HG03025 (cell line): Measurements from ENCODE around the gene SOX10.

Source experiments
- ATAC-seq: cut with Tn5 transposase; IDR thresholded peaks from one replicate; pipeline ENCODE4 v1.9.1; 2021; ENCODE audit warnings: mild to moderate bottlenecking, moderate library complexity; ENCODE audit not compliant: unreplicated experiment, low FRiP score

SOX10 gene

DNA sequence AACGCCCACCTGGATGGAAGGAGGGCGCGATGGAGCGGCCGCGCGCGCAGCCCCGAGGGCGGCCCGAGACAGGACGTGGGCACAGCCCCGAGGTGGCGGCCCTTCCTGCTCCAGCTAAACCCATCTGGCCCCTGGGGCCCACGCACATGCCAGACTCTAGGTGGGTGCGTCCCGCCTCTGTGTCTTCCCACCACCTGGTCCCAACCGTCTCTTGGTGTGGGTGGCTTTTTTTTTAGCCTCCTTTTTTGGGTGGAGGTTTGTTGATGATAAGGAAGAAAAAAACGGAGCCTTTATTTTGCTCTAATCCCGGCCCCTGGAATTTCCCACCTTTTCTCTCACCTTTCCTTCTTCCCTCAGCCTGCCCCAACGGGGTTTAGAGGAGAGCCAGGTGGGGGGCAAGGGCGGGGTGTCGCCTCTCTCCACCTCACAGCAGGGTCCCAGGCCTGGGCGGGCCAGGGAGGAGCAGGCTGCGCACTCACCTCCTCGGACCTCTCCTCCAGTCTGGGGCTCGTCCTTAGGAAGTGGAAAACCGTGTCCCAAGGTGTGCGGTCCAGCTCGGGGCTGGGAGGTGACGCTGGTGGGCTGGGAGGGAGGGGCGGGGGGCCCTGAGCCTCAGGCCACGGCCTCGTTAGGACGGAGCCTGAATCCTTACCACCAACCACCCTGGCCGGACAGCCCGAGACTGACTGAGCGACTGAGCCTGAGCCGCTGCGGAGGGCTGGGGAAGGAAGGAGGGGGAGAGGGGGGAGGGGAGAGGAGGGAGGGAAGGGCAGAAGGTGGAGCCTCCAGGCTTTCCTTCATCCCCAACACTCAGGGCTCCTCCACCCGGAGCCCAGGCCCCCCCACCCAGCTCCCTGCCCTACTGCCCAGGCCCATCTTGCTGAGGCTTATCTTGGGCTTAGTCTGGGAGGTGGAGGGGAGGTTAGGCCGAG, at the start of gene SOX10:
Gene SOX10 (minus strand): TSS at position 696 of the 932 bp plus-strand sequence. CDS start 771 bp downstream, outside the sequence.
- ATAC-seq: no peak

DNA sequence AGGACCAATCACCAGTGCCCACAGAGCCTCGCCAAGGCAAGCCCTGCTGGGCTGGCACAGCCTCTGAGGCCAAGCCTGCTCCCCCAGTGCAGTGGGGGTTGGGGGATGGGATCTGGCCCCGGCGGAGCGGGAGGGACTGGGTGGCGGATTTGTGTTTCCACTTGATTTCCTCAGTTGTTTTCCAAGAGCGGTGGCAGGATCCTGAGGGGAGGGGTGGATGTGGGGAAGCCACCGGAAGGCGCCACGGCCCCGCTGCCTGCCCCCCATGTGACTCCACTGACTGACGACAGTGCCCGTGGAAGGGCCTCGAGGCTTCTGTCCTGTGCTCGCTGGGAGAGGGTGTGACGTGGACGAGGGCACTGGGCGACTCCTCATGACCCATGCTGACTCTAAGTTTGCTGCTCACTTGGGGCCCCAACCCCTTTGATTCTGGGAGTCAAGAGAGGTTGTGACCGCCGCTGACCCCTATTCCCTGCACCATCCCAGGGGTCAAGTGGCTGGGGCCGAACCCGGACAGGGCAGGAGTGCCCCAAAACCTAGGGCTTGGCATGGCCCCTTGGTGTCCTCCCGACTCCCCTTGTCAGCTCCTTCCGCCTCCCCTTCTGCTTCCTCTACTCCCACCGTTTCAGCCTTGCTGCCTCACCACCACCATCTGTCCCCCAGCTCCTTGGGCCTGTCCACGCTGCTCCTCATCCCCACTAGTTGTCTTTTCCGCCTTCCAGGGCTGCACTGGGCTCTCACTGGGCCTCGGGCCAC, 49.3 kb upstream of the SOX10 start:
- ATAC-seq: no peak

DNA sequence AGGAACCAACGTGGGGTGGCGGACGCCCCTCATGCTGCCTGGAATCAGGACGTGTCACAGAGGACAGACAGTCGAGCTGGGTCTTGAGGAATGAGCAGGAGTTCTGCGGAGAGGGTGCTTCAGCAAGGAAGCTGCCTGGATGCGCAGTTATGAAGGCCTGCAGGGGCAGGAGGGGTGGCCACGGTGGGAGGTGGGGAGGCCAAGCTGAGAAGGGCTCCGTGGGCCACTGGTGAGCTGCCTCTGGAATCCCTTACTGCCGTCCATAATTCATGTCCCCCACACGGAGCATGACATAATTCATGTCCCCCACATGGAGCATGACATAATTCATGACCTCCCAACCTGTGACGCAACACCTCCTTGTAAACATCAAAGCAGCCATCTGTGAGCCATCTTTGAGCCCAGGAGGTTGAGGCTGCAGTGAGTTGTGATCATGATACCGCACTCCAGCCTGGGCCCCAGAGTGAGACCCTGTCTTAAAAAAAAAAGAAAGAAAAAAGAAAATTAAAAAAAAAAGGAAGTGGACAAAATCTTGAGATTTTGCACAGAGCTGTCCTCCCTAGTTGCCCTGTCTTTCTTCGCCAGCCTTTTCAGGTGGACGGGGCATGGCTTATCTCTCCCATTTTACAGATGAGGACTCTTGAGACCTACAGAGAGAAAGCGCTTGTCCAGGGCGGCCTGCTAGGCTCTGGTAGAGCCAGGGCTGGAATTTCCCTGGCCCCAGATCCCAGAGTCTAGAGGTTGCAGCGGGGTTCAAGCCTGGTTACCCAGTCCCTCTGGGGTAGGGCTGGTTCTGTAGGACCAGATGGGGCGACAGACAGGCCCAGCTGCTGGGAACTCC, 48.5 kb upstream of the SOX10 start:
- no peak for ATAC-seq

DNA sequence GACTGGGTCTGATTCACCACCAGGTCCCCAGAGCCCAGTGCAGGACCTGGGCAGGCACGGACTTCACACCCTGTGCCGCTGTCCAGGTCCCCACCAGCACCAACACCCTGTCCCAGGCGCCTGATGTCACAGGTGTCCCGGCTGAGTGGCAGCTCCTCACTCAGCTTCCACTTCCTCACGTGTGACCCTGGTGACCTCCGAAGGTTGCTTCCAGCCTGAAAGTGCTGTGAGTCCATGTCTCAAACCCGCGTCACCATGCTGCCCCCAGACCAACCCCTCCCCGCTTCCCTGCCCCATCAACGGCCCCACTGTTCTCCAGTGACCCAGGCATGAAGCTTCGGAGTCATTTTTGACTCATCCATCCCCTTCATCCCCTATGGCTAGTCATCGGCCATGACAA, 47.1 kb upstream of the SOX10 start:
- ATAC-seq: no peak

DNA sequence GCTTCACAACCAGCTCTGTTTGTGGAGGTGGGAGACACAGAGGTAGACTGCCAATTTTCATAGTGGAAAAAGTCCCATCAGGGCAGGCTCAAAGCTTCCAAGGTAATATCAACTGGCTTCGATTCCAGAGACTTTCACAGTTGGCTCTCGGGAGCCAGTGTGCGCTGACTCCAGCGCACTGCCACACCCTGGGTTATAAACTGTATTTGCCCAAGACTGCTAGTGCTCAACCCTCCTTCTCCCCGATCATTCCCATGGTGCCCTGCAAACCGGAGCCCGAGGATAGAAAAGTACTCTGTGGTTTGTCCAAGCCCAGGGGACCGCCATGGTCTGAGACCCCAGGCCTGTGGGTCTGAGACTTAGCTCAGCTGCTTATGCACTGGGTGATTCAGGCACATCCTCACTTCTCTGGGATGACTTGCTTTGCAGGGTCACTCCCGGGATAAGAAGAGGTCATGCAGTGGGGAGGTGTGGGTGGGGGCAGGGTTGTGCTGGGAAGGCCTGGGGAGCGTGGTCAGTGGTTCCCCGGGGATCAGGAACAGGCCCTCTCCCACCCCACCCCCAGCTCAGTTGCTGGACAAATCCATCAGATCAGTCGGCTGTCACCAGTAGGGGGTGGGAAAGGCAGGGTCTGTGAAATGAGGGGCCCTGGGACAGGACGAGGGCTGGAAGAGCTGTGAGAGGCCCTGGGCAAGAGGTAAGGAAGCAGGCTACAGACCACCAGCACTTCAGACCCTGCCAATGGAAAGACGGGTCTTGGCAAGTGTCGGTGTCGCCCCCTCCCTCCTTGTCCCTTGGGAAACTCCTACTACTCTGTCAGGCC, 46.2 kb upstream of the SOX10 start:
- no peak for ATAC-seq

DNA sequence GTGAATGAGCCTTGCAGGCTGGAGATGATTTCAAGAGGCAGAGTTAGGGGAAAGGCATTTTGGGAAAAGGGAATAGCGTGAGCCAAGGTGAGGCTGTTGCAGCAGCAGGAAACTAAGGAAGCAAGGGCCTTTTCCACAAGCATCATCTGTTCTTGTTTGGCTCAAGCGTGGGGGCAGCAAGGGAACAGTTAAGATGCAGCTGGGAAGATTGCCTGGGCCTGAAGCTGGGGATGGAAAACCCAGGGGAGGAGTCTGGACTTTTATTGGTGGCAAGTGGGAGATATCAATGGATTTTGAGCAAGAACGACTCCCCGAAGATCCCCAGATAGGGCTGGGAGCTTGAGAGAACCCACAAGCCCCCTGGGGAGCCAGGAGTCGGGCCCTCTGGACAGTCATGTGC, 45.5 kb upstream of the SOX10 start:
- no peak for ATAC-seq

DNA sequence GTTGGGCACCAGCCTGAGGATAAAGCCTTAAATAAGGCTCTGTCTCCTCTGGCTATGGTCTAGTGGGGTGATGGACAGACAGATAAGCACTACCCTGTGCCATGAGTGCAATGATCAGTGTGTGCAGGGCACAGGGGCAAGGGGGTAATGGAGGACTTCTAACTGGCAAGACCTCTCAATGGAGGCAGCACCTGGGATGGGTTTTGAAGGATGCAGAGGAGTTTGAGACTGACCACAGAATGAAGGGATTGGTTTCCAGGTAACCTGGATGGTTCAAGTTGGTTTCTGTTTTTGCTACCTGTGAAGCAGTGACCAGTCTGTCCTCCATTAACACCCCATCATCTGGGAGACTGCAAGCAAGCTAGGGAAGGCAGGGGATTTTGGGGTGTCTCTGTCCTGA, 45.0 kb upstream of the SOX10 start:
- no peak for ATAC-seq

DNA sequence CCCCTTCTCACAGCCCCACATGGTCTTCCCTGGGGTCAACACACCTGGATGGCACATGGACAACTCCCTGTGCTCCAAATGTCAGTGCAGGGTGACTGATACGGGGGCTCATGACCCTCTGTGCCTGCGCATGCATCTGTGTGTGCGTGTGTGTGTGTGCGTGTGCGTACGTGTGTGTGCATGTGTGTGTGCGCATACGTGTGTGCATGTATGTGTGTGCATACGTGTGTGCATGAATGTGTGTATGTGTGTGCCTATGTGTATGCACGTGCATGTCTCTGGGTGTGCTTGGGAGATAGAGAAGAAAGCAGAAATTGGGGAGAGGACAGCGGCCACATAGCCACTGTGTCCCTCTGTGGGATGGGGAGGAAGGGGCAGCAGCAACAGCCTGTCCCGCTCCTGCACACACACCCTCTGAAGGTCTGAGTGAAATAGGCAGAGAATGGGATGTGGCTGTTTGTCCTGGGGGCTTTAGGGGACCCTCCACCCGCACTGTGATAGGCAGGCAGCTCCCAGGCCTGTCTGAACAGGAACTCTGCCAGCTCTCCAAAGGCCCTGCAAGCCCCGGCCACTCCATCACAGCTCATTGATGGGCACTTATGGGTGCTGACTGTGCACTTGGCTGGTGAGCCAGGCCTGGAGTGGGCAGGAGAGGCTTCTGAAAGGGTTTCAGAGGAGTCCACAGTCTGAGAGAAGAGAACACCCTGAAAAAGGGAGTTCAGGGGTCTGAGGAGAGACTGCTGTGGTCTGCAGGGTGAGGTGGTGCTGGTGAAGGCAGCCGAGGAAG, 44.2 kb upstream of the SOX10 start:
- no peak for ATAC-seq

DNA sequence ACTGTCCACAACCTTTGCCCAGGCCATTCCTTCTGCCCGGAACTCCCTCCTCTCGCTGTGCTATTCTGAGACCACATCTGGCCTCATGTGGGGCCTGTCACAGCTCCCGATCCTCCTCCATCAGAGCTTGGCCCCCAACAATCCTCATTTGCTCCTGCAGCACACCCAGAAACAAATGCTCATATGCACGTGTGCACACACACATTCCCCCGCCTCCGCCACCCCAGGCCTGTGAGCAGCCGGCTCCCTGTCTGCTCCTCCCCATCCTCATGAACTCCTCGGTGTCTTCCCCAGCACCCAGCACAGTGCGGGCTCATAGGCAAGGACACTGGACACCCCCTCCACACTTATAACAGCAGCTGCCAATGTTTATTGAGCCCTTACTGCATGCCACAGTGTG, 43.1 kb upstream of the SOX10 start:
- ATAC-seq: no peak

DNA sequence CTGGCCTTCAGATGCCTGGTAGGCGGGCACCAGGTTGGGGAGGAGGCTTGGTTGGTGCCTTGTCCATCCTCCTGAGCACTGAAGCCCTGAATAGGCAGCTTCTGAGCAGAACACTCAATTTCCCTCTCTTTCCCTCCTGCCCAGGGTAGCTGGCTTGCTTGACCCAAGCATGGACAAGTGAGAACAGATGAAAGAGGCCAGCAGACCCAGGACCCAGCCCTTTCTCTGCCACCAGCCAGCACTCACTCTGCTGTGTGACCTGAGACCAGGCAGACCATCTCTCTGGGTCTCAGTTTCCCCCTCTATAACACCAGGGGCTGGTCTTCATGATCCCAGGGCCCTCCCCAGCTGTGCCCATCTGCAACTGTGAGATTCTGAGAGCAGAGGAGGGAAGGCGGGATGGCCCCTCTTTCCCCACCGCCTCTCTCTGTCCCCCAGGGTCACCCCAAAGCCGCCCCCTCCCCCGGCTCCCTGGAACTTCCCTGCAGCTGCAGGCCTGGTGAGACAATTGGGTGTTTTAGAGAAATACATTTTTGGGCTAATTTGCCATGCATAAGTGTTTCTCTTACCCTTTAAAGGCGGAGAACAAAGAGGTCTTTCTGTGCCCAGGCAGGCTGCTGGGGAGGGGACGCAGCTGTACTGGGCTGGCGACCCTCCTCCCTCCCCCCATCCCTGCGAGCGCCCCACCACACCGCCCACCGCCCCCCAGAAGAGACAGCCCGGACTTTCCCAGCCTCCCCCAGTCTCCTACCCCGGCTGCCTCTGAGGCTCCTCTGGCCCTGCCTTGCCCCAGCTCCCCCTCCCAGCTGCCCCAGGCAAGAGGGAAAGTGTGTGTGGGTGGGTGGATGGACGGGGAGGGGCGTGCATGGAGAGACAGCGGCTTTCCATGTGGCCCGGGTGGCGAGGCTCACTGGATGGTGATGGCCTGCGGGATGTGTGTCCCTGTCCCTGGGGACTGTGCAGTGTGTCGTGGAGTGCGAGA, 42.1 kb upstream of the SOX10 start:
- ATAC-seq: no peak

DNA sequence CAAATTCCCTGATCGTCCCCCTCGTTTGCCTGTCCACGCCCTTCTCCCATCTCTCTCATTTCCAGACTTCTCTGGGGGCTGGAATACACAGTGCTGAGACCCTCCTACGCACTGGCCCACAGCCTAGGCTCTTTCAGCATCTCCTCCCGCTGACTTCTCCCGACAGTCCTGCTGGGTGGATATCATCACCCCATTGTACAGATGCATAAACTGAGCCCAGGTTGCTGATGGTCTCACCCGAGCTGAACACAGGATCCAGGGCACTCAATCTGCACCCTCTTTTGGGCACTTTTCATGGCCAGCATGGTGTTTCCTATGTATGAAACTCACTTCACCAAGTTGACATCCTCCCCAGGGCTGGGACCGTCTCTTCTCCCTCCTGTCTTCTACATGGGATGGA, 41.2 kb upstream of the SOX10 start:
- ATAC-seq: no peak

DNA sequence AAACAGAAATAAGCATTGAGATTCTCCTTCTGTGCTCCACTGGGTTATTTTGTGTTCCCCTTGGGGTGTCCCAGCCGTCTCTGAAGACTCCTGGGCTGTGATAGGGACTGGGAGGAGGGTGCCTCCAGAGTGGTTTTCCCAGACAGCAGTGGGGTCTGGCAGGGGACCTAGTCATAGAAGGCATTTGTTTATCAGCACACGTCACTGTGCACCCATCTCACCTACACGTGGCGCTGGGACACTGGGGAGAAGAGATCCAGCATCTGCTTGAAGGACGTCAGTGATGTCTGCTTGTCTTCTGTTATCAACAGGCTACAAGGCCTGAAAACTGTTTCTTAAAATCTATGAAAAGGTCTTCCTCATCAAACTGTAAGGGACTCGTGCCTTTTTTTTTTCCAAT, 38.7 kb upstream of the SOX10 start:
- no peak for ATAC-seq

DNA sequence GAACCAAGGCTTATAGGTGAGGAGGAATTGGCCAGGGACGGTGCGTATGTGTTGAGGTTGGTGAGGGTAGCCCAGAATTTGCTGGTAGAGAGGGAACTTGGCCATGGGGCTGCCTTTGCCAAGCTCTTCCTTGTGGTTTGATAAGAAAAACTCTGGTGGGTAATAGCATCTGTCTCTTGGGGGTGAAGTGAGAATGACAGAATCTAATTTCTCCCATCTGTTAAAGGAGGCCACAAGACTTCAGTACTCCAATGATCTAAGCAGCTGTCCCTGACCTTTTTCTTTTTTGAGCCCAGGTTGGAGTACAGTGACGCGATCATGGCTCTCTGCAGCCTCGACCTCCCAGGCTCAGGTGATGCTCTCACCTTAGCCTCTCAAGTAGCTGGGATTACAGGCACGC, 36.9 kb upstream of the SOX10 start:
- no peak for ATAC-seq

DNA sequence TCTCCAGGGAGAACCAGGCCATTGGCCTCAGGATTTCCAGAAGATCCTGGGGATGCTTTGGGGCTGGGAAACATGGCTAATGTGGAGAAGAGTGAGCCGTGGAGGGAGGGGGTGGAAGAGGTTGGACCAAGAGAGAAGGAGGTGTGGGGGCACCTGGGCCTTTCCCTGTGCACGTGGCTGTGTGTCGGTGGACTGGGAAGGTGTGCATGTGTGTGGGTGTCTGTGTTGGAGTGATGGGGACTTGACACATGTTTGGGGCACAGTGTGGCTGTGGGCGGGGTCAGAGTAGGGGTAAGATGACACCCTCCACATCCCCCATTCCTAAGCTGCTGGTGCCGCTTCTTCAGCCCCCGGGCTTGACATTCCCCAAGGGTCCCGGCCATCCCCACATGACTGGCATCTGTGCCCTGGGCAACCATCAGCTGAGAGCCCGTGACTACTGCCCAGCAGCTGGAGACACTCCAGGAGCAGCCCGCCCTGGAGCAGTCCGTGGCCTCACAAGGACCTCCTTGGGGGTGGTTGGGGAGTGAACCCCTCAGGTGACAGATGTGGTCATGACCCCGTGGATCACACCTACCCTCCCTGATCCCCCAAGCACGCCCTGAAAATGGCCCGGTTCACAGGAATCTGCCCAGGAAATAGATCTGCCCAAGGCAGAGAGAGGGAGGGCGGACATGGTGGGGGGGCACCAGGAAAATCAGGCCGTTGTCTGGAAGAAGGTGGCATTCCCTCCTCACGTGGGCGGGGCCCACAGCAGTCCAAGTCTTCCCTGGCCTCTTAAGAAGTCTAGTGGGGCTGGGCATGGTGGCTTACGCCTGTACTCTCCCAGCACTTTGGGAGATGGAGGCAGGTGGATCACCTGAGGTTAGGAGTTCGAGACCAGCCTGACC, 34.8 kb upstream of the SOX10 start:
- no peak for ATAC-seq

DNA sequence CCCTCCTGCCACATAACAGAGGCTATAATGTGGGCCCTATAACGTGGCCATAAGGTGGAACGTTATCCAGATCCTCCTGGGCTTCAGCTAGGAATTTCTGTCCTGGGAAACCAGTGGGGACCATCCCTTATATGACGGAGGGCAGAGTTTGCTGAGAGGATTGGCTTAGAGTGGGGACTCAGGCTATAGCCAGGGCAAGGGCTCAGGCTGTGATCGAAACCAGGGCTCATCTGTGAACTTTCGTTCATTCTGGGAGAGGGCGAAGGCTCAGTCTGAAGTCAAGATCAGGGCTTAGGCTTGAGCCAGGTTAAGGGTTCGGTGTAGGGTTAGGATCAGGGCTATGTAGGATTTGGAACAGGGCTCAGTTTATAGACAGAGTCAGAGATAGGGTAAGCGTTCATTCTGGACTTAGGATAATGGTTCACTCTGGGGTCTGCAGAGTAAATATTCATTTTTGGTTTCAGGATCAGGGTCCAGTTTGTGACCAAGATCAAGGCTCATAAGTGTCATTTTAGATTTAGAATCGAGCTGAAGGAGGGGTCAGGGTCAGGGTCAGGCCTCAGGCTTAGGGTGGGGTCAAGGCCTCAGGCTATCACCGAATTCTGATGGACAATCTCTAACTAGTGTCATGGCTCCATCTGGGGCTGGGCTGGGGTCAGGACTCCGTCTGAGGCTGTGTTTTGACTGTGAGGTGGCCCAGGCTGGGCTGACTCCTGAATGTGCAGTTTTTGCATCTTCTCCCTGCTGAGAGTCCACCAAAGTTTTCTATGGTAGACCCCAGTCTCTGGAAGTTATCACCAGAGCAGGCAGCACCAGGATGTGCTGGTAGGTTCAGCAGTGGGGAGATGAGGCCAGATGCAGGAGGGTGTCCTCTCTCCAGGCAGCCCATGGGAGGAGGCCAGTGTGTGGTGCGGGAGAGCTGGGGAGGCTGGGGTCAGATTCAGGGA, 33.9 kb upstream of the SOX10 start:
- no peak for ATAC-seq
